Tibial nerve (tissue), 3 donors: ENCODE results near the gene MAMDC4.

Experiments used
- POLR2A ChIP-seq, 2 donors: fragments of 450-650 bp; IDR thresholded peaks; one replicate each; pipeline ENCODE4 v1.6.1; 2017; ENCODE audit warnings: antibody characterized with exemption in 2 of 2, mild to moderate bottlenecking in 2 of 2, moderate library complexity in 2 of 2
- TF ChIP-seq, protein P1 (sequence below), 5 experiments: fragments of 200-600 bp in 3 of 5; fragments of 450-650 bp in 2 of 5; sonication (generic) in 3 of 5; IDR thresholded peaks; one replicate each; pipeline ENCODE4 v1.5.1; 2016 to 2019; ENCODE audit warnings: antibody characterized with exemption in 5 of 5, mild to moderate bottlenecking in 3 of 5, moderate library complexity in 2 of 5

DNA sequence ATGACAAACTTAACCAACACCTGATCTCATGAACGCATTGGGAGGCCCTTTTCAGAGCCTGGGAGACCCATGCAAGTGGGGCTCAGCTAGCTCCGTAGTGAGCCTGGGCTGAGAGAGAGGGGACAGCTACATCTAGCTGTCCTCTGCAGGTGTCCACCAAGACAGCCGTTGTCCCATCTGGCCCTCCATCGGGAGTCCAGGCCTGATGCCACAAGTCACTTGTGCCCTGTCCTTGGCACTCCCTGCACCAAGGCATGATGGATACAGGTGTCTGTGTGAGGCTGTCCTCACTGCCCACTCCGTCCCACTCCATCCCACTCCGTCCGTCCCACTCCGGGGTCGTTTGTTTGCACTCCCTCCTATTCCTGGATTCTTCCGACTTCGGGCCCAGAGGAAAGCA is 16.5 kb downstream of the MAMDC4 start:
- TF ChIP-seq, protein P1, sequence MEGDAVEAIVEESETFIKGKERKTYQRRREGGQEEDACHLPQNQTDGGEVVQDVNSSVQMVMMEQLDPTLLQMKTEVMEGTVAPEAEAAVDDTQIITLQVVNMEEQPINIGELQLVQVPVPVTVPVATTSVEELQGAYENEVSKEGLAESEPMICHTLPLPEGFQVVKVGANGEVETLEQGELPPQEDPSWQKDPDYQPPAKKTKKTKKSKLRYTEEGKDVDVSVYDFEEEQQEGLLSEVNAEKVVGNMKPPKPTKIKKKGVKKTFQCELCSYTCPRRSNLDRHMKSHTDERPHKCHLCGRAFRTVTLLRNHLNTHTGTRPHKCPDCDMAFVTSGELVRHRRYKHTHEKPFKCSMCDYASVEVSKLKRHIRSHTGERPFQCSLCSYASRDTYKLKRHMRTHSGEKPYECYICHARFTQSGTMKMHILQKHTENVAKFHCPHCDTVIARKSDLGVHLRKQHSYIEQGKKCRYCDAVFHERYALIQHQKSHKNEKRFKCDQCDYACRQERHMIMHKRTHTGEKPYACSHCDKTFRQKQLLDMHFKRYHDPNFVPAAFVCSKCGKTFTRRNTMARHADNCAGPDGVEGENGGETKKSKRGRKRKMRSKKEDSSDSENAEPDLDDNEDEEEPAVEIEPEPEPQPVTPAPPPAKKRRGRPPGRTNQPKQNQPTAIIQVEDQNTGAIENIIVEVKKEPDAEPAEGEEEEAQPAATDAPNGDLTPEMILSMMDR (IDR thresholded peaks at IDR 0.05): no peak
- TF ChIP-seq POLR2A (IDR thresholded peaks at IDR 0.05): no peak
